NCI-H2196 (cell line): ENCODE measurements around the gene TCF4.

ENCODE experiments used
- DNase-seq: peaks from one replicate; lab custom pipeline; 2025; ENCODE audit not compliant: unreplicated experiment; lab: John Stamatoyannopoulos, UW

The TCF4 gene

DNA sequence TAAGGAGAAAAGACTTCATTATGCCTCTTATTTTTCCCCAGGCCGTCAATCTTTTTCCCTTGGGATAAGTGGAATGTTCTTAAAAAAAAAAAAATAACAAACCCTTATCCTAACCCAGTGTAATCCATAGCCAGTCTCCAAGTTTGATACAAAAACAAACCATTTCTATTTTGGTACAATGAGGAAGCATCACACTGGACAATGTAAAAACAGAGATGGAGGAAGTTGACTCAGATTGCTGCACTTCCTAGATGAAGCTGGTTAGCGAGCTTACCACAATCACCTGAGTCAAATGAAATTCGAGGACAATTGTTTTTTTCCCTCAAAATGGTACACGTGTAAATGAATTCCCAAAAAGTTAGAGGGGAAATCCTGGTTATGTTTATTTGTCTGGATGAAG, 259.7 kb downstream of the TCF4 start:
- DNase-seq = no peak

DNA sequence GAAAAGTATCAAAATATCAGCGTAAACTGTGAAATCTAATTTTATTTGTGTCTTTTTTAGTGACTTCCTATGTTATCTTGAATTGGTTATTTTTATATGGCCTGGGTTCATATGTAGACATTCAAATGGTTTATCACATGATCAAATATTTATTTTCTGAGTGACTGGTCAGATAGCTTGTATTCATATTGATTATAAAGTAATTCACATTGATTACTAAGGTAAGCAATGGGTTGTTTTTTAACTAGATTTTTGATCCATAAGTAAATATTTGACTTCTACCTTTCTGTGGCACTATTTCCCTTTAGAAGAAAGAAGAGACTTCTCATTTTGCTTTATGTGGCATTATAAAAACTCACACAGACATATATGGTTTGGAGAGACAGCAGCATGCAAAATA, 260.5 kb downstream of the TCF4 start:
- DNase-seq = no peak

DNA sequence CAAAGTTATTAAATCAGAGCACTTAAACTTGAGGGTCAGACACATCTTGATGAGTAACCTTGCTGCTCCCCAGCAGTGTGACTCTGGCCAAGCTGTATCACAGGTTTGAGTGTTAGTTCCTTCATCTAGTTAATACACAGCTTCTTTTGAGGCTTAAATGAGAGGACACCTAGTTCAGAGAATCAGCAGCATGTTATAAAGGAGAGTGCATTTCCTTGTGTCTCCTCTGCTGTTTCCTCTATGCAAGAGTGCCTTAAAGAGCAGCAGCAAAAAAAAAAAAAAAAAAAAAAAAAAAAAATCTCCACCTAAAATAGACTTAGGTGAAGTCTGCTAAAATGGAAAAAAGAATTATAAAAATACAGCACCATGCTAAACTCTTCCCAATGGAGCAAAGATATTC, 261.9 kb downstream of the TCF4 start:
- DNase-seq = no peak

DNA sequence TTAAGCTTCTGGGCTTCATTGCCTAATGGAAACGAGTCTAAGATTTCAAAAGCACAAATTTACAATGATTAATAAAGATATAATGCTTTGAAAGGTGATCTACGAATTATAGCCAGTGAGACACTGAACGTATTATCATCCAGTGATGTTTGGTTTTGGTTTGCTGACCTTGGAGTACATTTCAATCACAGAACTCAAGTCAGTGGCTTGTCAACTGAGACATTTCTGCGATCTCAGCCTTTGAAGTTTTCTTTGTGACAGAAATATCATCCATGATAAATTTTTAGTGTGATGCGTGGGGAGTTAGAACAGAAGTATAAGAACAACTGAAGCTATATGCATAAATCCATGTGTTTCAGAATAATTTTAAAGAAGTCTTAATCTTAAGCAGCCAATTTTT, 263.8 kb downstream of the TCF4 start:
- no peak for DNase-seq

DNA sequence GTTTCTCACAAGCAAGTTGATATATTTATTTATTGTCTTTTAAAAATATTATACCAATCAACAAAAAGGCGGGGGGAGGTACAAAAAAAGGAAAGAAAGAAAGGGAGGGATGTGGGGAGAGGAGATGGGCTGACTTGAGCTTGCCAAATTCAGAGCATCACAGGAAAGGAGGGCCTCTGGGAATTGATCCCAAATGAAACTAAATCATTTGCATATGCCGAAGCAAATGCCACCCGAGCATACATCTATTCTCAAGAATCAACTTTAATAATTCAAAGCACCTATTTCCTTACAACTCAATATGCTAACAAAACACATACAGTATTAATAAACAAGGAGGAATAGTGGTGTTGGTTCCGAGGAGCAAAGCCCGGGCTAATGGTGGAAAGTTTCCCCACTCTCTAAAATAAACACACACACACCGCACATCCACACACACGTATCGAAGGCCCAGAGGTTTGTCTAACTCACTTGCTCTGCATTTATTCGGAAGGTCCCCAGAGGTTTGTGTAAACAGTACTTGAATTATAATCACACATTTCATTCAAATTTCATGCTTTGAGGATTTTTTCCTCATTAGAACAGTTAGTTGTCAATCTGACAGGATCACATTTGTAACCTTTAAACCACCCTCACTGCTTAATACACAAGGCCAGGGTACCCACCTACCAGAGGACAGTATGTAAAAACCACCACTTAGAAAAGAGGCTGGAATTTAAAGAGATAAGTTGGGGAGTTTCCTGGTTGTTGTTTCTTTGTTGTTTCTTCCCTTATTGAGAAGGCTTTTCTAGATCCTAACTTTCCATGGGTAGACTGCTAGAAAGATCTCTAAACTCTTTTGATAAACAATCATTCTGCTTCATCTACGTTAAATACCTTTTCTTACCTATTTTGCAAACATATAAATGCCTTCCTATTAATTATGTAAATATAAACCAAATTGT, 264.7 kb downstream of the TCF4 start:
- no peak for DNase-seq

DNA sequence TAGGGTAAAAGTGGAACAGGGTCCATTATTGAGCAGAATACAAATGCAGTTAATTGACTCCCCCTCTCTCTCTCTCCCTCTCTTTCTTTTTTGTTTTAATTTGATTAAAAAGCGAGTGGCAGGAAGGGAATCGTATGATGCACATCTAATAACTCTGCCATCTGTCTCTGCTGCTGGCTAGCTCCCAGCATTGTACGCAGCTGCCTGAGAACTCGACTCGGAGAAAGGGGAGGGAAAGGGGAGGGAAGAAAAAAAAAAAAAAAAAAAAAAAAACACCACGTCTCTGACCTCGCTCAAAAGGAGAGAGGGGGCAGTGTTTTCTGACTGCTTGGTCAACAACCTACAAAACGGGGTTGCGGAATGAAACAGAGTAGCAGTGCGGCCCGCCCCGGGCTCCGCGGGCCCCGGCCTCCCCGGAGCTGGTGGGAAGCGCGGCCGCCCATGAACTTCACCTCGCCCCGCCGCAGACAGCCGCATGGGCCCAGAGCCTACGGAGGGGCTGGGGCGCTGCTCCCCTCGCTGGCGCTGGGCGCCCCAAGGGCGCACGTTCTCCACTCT, 265.7 kb downstream of the TCF4 start:
- peak; percentile 64 for DNase-seq

DNA sequence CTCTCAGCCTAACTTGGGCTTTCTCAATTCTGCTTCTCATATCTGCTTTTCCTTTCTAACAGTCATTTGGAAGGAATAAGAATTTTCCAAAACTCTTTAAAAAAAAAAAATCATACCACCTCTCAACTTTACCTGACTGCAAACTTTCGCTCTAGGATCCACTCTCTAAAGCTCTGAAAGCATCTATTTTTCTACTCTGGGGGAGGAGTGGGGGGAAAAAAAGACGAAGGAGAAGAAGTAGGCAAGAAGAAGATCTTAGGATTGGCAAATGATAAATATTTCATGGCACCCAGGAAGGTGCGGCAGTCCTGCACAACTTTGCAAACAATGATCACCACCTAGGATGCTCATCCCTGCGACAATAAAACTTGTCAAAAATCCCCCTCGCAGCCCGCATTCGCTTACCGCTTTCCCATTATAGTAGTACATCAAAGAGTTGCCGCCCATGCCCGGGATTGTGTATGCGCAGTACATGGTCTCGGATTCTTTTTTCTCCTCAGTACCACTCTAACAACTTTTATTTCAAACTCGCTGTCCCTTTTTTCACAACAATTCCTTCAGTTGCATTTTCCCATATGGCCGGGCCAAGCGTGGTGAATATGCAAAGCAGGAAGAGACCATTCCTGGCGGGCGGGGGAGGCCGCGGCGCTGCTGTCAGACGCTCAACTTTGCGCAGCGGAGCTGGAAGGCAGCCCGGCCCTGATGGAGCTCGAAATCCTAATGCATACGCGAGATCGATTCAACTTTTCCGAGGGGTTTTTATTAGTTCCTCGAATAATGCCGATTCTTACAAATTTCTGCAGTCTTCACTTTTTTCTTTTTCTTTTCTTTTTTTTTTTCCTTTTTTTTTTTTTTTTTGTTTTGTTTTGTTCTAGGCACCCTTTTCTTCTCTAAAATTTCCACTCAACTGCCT, 266.5 kb downstream of the TCF4 start:
- peak; percentile 72 for DNase-seq

DNA sequence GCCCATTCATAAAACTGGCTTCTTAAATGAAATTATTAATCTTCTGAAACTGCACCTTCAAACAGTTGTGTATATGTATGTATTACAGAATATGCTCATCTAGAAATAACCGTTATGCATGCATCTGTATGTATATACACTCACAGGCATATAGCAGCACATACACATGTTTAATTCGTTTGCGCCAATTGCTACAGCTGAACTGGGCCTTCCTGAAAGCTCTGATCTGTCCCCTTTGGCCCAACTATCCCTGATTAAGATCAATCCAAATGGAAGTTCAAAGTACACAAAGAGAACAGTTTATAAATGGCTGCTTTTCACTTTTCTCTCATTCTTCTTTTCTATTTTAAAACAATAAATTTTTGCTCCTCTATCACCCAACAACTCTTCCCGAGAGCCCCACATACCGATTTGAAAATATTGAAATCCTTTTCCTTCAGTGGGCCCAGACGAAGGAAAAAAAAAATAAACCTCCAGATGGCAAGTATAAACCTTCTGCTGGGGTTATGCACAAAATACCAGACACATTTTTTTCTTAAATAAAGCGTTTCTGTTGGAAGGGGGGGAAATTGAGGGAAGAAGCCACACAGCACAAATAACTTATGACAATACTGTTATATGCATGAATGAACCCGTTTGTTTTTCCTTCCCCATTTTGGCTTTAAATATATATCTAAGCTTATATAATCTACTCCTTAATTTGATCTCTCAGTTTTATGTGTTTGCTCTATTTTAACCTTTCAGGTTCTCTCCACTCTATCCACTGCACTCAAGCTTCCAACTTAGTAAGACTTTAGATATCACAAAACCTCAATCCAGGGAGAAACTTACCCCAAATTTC, 267.3 kb downstream of the TCF4 start:
- no peak for DNase-seq

DNA sequence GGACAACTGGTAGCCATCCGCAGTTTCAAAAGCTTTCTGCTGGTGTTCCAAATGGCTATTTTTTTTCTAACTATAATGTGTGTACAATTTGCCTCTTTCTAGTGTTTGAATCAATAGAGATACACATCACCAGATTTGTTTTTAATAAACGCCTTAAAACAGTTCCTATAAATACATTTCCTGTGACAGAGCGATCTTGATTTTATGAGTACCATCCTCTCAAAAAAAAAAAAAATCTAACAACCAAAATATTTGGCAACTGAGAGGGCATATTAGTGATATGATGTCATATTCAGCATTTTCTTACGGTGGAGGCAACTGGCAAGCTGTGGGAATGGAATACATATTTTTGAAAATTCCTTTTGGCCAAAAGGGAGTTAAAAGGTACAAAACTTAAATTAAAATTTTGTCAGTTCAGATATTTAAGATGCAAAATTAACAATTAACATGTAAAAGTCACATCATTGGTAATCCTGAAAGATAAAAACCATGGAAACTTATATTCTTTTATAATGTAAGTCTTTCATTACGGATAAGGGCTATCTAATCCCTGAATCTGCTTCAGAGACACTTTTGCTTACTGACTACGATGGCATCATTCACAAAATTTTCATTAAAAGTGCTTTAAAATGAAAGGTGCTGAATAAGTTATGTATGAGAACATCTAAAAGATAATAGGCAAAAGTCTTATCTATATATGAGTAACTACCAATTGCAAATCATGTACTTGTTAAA, 268.4 kb downstream of the TCF4 start:
- DNase-seq = no peak

DNA sequence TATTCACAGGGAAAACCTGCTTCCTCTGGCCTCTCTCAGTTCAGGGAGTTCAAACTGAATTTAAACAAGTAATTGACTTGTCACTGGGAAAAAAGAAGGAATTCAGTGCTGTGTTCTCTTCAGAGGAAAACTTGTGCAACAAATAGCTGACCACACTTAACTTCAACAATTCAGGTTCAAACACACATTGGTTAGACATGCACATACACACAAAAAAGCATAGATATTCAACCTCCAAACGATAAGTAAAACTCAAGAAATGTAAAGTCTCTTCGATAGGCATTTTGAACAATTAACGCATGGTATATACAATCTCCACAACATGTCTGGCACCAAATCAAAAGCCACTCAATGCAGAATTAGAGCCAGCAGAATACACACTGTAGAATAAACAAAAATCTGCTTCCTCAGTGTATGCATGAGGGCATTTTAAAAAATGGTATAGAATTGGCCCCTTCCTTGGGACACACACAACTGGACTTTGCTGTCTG, 269.0 kb downstream of the TCF4 start:
- DNase-seq = no peak

DNA sequence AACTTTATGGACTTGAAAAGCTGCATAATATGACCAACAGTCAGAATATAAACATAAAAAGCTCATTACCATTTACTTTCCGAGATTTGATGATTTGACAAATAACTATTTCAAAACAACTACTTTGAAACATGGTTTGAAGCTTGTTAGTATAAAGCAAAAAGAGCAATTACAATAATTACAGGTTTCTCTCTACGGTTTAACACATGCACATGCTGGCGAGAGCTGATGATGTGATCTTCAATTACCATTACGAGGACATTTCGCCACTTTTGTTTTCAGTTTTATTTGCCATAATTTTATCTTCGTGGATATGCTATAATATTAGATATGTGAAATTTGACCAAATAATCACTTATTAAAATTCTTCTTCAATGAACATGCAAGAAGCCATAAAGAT, 270.1 kb downstream of the TCF4 start:
- DNase-seq = no peak

DNA sequence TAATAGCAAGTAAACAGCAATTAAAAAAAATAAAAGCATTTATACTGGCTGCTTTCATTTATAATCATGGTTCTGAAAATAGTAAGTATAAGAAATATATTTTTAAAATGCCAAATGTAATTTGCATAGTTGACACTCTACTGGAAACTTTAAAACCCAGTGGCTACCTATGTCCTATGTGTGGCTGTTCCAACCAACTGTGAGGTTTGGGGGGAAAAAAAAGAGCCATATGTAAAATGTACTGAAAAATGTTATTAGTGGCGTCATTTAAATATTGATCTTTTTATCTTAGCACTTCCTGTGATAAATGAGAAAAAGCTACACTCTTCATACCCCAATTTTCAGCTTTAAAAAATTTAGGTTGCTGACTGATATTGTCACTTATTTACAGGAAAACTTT, 270.7 kb downstream of the TCF4 start:
- no peak for DNase-seq

DNA sequence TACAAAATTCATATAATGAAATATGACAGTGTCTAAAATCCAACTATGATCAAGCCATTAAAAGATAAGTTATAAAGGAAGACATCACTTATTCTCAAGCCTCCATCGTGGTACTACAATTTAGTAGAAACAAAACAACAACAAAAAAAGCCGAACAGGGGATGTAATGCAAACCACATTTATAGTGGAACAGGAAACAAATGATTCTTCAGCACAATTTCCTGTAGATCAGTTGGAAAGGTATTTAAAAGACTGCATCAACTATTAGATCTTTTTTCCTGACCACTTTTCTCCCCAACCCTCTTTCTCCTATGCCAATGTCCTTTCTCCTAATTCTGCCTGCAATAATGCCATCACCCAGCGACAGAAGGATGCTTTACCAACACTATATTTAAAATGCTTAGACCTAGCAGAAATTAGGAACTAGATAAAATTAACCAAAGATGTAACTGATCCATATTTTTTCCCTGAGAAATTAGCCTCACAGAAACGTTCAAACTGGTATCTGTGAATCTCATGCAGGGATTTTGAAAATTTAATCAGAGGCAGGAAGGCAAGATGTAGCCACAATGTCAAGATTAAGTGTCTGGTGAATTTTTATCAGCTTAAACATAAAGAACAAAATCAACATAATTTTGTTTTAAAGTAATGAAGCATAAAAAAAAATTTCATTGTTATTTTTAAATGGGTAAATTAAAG, 271.4 kb downstream of the TCF4 start:
- no peak for DNase-seq

DNA sequence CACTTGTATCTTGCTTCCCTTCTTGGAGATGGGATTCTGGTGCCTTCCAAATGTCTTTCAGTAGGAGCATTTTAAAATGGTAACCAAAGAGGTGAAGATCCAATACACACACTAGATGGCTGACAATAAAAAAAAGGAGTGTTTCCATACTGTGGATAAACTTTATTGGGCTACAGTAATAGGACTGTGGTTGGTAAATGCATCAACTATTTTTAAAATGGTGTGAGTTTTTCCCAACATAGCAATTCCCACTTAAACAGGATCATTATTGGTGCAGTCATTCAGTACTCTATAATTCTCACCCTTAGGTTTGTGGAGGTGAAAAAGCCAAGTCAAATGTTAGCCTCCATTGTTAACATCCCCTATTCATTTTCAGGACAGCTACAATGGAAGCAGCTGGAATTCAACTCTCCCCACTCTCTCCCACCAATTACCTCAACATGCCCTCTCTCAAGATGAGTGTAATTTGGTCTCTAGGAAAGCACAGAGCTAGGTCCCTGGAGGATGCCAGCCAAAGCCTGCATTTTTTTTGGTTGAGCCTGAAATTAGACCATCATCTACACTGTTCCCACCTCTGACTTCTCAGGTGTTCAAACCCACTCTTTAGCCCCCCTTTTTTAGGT, 273.3 kb downstream of the TCF4 start:
- no peak for DNase-seq

DNA sequence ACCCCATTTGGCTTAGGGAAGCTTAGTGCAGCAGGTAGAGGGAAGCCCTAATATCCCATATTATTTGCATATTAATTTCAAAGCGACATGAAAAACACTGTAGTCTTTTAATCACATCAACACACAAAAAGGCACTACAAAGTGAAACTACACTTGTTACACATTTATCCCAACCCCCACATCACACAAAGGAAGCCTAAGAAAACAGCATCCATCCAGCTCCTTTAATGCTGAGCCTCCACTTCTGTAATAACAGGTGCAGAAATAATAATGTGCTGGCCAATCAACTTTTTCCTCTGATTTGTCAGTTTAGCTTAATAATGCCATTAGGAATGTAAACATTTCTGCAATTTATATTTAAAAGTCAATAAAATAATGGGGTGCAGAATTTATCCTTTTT, 274.0 kb downstream of the TCF4 start:
- DNase-seq = no peak

DNA sequence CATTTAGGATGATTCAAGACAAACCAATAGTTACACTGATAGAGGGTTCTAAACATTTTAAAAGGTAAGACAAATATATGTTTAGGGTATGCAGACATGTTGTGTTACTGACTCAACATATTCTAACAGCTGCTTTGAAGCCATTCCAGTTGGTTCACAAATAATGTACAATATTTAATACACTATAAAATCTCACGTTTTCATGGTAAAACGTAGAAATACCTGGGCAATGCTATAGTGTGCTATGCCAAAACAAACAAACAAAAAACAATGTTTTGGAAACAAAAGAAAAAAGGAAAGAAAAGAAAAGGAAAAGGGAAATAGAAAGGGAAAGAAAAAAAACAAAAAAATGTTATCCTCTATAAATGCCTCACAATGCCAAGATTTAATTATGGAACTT, 277.1 kb downstream of the TCF4 start:
- DNase-seq = no peak

DNA sequence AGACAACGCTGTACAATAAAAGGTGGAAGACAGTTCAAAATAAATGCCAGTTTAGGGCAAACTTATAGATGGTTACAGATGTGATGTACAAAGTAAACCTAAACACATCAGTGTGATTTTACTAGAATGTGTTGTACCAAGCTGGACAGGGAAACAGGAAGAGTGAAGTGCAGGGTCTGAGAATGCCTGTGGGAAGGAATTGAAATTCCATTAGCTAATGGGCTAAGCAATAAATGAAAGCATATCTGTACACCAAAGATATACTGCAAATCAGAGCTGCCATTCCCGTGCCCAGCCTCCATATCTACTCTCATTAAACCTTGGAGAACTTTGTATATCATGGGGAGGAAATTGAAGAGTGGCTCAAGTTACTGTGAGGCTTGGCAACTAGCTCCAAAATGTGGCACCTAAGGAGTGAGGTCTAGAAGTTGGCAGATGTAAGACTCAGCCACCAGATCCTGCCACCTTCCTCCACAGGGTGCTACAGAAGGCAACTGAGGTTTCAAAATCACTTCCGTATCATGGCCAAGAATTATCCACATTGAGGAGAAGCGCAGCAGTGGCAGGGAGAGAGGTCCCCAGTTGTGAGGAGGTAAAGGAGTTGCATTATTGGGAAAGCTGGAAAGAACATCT, 277.8 kb downstream of the TCF4 start:
- no peak for DNase-seq

DNA sequence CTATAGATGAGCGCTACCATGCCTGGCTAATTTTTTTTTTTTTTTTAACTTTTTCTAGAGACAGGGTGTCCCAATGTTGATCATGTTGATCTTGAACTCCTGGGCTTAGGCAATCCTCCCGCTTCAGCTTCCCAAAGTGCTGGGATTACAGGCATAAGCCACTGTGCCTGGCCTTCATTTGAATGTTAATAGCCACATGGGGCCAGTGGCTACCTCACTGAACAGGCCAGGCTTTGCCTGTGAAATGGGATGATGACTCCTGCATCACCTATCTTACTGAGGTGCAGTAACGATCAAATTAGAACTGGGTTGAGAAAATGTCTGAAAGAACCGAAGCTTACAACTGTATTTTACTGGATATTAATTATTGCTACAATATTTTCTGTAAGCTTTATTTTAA, 278.7 kb downstream of the TCF4 start:
- DNase-seq = no peak
